ENCODE data around the gene MARCO. TPM values are rescaled to one million over a fixed set of nuclear protein-coding genes. Genes with fewer than 3 reads are reported as not detected.

Gene MARCO
- total and polyA plus RNA-seq, 4 donors = 21.8 to 113 (median 61.6) TPM

DNA sequence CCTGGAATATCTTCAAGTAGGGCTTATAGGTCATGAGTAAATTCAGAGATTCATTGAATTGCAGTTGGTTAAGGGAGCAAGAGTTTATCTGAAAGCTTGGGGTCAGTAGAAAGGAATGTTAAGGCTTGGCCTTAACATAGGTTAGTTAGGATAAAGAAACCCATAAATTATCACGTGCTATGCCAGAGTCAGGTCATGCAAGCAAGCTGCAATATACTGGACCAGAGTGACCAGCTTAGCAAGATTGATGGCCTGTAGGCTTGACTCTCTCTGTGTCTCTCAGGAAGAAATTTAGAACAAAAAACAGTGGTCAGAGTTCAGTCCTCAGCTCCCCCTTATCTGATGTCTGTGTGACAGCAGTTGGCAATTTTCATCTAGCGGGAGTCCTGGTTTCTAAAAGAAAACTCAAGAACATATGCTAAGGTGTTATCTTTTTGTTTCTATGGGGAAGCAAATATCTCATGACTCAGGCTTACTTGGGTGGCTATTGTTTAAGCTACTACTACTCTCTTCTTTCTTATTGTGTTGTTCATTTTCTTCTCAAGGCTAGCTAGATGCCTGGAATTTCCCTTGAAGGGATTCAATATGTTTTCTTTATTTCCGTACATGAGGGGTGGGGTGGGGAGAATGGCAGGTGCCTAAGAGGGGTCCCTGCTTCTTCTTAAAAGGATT lies 28.7 kb upstream of the MARCO start:
- Histone ChIP-seq H3K9me3 (ENCODE audit: control insufficient read depth in 4 of 4, low read length in 3 of 4) (no peaks in the 10 kb centered on the region), H3K36me3 (ENCODE audit: control insufficient read depth in 4 of 4, insufficient read depth in 3 of 4, low read depth in 1 of 4, low read length in 3 of 4) (no peaks in the 10 kb centered on the region), H3K27ac (ENCODE audit: low read depth in 1 of 2, low read length in 2 of 2) (no peak overlapping the region), H3K27me3 (ENCODE audit: control insufficient read depth in 4 of 4, insufficient read depth in 4 of 4, low read length in 3 of 4) (no peaks in the 10 kb centered on the region), H3K4me1 (ENCODE audit: control insufficient read depth in 4 of 4, insufficient read depth in 4 of 4, low read length in 3 of 4) (no peaks in the 10 kb centered on the region), H3K4me3 (ENCODE audit: low read depth in 1 of 3, low read length in 3 of 3) (no peak overlapping the region), H3K9ac (ENCODE audit: low read depth in 1 of 2, low read length in 2 of 2) (no peak overlapping the region)
- no peak for TF ChIP-seq NR2F2 (IDR thresholded peaks at IDR 0.05)
- no peak for TF ChIP-seq YY1 (IDR thresholded peaks at IDR 0.05)
- no peak for TF ChIP-seq SP1 (IDR thresholded peaks at IDR 0.05)
- TF ChIP-seq FOXA2 (IDR thresholded peaks at IDR 0.05) = no peak
- no peak for DNase-seq (ENCODE audit: low spot score)
- whole genome bisulfite sequencing = 66% methylated on average over 3 of the region's 3 CpGs

DNA sequence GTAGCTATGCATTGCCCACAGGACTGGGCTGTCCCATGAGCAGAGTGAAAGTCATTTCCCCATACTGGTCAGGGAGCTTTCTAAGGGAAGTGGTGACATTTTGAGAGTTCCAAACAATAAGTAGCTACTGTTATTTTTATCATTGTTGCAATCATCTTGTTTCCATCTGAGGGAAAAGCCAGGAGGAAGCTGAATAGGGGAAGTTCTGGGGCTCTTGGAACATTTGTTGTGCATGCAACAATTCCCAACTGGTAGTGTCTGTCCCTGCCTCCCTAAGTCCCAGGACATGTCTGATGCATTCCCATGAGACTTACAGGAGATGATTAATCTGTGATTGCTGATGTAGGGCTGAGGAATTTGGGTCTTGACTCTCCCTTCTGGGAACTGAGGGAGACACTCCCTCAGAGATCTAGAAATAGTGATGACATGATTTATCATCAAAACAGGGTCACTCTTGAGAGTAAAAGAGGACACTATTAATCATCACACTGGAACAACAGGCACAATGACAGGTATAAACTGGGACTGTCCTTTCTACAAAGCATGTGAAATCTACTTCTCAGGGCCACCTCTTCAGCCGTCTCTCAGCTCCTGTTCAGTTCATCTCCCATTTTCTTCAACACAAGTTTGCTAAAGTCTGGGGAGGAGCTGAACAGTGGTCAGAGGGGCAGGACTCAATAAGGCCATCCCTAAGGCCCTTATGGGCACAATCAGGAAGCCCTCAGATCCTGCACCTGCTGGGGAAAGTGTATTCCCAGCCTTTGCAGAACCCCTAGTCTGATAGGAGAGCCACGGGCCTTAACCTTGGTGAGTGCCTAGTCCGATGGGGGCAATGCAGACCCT lies 28.0 kb upstream of the MARCO start:
- TF ChIP-seq, protein P1, sequence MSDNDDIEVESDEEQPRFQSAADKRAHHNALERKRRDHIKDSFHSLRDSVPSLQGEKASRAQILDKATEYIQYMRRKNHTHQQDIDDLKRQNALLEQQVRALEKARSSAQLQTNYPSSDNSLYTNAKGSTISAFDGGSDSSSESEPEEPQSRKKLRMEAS (IDR thresholded peaks at IDR 0.05) = no peak
- Histone ChIP-seq H3K9me3 (ENCODE audit: control insufficient read depth in 4 of 4, low read length in 3 of 4) (no peaks in the 10 kb centered on the region), H3K4me1 (ENCODE audit: control insufficient read depth in 4 of 4, insufficient read depth in 4 of 4, low read length in 3 of 4) (no peaks in the 10 kb centered on the region), H3K4me3 (ENCODE audit: low read depth in 1 of 3, low read length in 3 of 3) (no peak overlapping the region), H3K9ac (ENCODE audit: low read depth in 1 of 2, low read length in 2 of 2) (no peak overlapping the region), H3K27ac (ENCODE audit: low read depth in 1 of 2, low read length in 2 of 2) (no peak overlapping the region), H3K36me3 (ENCODE audit: control insufficient read depth in 4 of 4, insufficient read depth in 3 of 4, low read depth in 1 of 4, low read length in 3 of 4) (no peaks in the 10 kb centered on the region), H3K27me3 (ENCODE audit: control insufficient read depth in 4 of 4, insufficient read depth in 4 of 4, low read length in 3 of 4) (no peaks in the 10 kb centered on the region)
- DNase-seq (ENCODE audit: low spot score) = no peak
- 77% methylated on average over 3 of the region's 3 CpGs for WGBS

DNA sequence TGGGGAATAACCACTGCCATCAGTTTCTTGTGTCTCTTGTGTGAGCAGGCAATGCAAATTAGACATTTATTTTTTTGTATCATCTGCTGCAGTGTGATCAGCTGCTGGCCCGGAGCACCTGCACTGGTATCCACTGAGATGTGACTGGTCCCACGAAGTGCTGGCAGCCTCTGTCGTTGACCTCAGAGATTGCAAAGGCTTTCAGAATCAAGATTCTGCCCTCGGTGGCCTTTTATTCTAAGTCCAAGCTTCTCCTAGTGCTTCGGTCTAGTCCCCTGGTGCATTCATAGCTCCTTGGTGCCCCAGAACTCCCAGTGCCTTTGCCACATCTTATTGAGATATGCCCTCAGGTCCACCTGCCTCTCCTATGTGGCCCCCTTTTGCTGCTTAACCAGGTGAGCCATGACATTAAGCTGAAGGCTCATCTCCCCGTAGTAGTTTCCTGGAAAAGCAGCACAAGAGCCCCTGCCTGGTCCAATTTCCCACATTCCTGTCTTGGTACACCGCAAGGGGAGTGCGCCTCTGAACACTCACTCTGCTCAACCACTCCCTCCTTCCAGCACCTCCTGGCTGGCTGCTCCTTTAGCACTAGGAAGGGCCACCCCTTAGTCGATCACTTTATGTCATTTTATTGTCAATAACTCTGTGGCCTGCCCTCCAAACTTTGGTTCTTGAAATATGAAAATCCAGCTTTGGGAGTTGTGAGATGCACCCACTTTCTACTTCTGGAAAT lies 27.1 kb upstream of the MARCO start:
- Histone ChIP-seq H3K9ac (ENCODE audit: low read depth in 1 of 2, low read length in 2 of 2) (no peak overlapping the region), H3K27ac (ENCODE audit: low read depth in 1 of 2, low read length in 2 of 2) (no peak overlapping the region), H3K36me3 (ENCODE audit: control insufficient read depth in 4 of 4, insufficient read depth in 3 of 4, low read depth in 1 of 4, low read length in 3 of 4) (no peaks in the 10 kb centered on the region), H3K9me3 (ENCODE audit: control insufficient read depth in 4 of 4, low read length in 3 of 4) (no peaks in the 10 kb centered on the region), H3K27me3 (ENCODE audit: control insufficient read depth in 4 of 4, insufficient read depth in 4 of 4, low read length in 3 of 4) (no peaks in the 10 kb centered on the region), H3K4me3 (ENCODE audit: low read depth in 1 of 3, low read length in 3 of 3) (no peak overlapping the region), H3K4me1 (ENCODE audit: control insufficient read depth in 4 of 4, insufficient read depth in 4 of 4, low read length in 3 of 4) (no peaks in the 10 kb centered on the region)
- DNase-seq (ENCODE audit: low spot score) = no peak
- TF ChIP-seq, protein P2, sequence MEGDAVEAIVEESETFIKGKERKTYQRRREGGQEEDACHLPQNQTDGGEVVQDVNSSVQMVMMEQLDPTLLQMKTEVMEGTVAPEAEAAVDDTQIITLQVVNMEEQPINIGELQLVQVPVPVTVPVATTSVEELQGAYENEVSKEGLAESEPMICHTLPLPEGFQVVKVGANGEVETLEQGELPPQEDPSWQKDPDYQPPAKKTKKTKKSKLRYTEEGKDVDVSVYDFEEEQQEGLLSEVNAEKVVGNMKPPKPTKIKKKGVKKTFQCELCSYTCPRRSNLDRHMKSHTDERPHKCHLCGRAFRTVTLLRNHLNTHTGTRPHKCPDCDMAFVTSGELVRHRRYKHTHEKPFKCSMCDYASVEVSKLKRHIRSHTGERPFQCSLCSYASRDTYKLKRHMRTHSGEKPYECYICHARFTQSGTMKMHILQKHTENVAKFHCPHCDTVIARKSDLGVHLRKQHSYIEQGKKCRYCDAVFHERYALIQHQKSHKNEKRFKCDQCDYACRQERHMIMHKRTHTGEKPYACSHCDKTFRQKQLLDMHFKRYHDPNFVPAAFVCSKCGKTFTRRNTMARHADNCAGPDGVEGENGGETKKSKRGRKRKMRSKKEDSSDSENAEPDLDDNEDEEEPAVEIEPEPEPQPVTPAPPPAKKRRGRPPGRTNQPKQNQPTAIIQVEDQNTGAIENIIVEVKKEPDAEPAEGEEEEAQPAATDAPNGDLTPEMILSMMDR (IDR thresholded peaks at IDR 0.05; ENCODE audit: low read depth, low read length, missing input control) = no peak
- TF ChIP-seq YY1 (IDR thresholded peaks at IDR 0.05) = no peak
- no peak for TF ChIP-seq TAF1 (conservative IDR thresholded peaks at IDR 0.05)
- WGBS = 68% methylated on average over 9 of the region's 9 CpGs

DNA sequence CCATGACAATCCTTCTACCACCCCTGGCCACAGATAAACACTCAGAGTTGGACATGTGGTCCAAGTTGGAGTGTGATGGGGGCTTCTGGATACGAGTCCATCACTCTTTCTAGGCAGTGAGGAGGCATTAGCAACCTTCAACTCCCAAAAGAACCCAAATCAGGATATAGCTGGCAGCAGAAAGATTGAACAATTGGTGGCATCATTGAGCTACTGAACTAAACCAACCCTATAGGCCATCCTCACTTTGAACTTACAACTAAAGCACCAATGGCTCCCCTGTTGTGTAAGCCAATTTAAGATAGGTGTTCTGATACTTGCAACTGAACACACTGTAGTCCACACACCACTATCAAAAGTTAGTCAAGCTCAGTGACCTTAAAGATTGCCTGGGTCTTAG lies 24.0 kb upstream of the MARCO start:
- TF ChIP-seq SP1 (IDR thresholded peaks at IDR 0.05) = no peak
- TF ChIP-seq, protein P1 (IDR thresholded peaks at IDR 0.05) = no peak
- TF ChIP-seq FOXA1 (IDR thresholded peaks at IDR 0.05) = no peak
- TF ChIP-seq, protein P3, sequence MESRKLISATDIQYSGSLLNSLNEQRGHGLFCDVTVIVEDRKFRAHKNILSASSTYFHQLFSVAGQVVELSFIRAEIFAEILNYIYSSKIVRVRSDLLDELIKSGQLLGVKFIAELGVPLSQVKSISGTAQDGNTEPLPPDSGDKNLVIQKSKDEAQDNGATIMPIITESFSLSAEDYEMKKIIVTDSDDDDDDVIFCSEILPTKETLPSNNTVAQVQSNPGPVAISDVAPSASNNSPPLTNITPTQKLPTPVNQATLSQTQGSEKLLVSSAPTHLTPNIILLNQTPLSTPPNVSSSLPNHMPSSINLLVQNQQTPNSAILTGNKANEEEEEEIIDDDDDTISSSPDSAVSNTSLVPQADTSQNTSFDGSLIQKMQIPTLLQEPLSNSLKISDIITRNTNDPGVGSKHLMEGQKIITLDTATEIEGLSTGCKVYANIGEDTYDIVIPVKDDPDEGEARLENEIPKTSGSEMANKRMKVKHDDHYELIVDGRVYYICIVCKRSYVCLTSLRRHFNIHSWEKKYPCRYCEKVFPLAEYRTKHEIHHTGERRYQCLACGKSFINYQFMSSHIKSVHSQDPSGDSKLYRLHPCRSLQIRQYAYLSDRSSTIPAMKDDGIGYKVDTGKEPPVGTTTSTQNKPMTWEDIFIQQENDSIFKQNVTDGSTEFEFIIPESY (IDR thresholded peaks at IDR 0.05) = no peak
- TF ChIP-seq JUND (IDR thresholded peaks at IDR 0.05) = no peak
- TF ChIP-seq TAF1 (conservative IDR thresholded peaks at IDR 0.05) = no peak
- no peak for TF ChIP-seq EGR1 (IDR thresholded peaks at IDR 0.05; ENCODE audit: low read depth in 2 of 2)
- TF ChIP-seq FOXA2 (IDR thresholded peaks at IDR 0.05) = no peak
- no peak for TF ChIP-seq RXRA (IDR thresholded peaks at IDR 0.05)
- TF ChIP-seq RAD21 (IDR thresholded peaks at IDR 0.05) = no peak
- no peak for TF ChIP-seq HNF4G (IDR thresholded peaks at IDR 0.05)
- Histone ChIP-seq H3K4me1 (ENCODE audit: control insufficient read depth in 4 of 4, insufficient read depth in 4 of 4, low read length in 3 of 4) (no peaks in the 10 kb centered on the region), H3K27me3 (ENCODE audit: control insufficient read depth in 4 of 4, insufficient read depth in 4 of 4, low read length in 3 of 4) (no peaks in the 10 kb centered on the region), H3K4me3 (ENCODE audit: low read depth in 1 of 3, low read length in 3 of 3) (no peak overlapping the region), H3K36me3 (ENCODE audit: control insufficient read depth in 4 of 4, insufficient read depth in 3 of 4, low read depth in 1 of 4, low read length in 3 of 4) (no peaks in the 10 kb centered on the region), H3K9ac (ENCODE audit: low read depth in 1 of 2, low read length in 2 of 2) (no peak overlapping the region), H3K9me3 (ENCODE audit: control insufficient read depth in 4 of 4, low read length in 3 of 4) (no peaks in the 10 kb centered on the region), H3K27ac (ENCODE audit: low read depth in 1 of 2, low read length in 2 of 2) (no peak overlapping the region)
- DNase-seq (ENCODE audit: low spot score) = no peak
- 77% methylated on average over 1 of the region's 1 CpG for WGBS
